ENCODE measurements around the gene AFG3L2. TPM values are rescaled to one million over a fixed set of nuclear protein-coding genes. Genes with fewer than 3 reads are reported as not detected.

The AFG3L2 gene
- total RNA-seq, 1 experiment from 2014 or later = 73.5 TPM

DNA sequence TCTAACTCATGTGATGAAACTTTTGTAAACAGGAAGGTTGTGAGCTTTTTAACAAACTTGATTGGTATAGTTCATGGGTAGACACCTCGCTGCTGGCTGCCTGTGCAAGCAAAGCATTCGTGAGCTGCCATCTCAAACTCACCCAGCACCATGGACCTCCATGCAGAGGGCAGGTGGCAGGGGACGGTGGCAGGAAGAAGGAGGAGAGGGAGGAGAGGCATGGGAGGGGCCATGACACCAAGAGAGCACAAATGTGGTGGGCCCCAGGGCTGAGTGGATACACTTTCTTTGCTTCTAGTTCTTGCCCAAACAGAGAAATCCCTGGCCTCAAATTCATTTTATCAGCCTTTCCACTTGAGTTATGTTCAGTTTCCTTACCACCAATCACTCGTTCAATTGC is 29.1 kb downstream of the AFG3L2 start:
- H3K4me3 Mint-ChIP-seq = no peak overlapping the region
- H3K4me1 Mint-ChIP-seq = no peaks in the 10 kb centered on the region
- H4K20me1 ChIP-seq (ENCODE audit: control insufficient read depth, insufficient read depth, insufficient read length) = no peaks in the 10 kb centered on the region
- no peak overlapping the region for H2BK15ac ChIP-seq (ENCODE audit: low read depth, low read length)
- H2AK5ac ChIP-seq (ENCODE audit: insufficient read length, low read length) = no peak overlapping the region
- H3K27ac Mint-ChIP-seq = peak overlapping the region in 1 of 3 experiments; percentile 78; a peak in 1 of 7 replicates
- H3K23me2 ChIP-seq (ENCODE audit: insufficient read length, low read depth, low read length, poor library complexity, severe bottlenecking) = no peaks in the 10 kb centered on the region
- H2BK12ac ChIP-seq (ENCODE audit: insufficient read length, low read depth, low read length) = no peak overlapping the region
- no peaks in the 10 kb centered on the region for H3K9me3 ChIP-seq (ENCODE audit: control insufficient read depth, low read depth, low read length)
- H3K4me2 ChIP-seq (ENCODE audit: insufficient read depth, insufficient read length, low read length) = no peak overlapping the region
- H3K27me3 ChIP-seq (ENCODE audit: insufficient read depth, low read length) = no peaks in the 10 kb centered on the region
- no peak overlapping the region for H2BK20ac ChIP-seq (ENCODE audit: low read depth, low read length, poor library complexity, severe bottlenecking)
- no peak for DNase-seq
- TF ChIP-seq, protein P1, sequence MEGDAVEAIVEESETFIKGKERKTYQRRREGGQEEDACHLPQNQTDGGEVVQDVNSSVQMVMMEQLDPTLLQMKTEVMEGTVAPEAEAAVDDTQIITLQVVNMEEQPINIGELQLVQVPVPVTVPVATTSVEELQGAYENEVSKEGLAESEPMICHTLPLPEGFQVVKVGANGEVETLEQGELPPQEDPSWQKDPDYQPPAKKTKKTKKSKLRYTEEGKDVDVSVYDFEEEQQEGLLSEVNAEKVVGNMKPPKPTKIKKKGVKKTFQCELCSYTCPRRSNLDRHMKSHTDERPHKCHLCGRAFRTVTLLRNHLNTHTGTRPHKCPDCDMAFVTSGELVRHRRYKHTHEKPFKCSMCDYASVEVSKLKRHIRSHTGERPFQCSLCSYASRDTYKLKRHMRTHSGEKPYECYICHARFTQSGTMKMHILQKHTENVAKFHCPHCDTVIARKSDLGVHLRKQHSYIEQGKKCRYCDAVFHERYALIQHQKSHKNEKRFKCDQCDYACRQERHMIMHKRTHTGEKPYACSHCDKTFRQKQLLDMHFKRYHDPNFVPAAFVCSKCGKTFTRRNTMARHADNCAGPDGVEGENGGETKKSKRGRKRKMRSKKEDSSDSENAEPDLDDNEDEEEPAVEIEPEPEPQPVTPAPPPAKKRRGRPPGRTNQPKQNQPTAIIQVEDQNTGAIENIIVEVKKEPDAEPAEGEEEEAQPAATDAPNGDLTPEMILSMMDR (conservative IDR thresholded peaks at IDR 0.05) = no peak
- no peak overlapping the region for H3K18ac ChIP-seq (ENCODE audit: insufficient read length, low read depth, low read length)
- H2BK120ac ChIP-seq (ENCODE audit: low read depth, low read length, poor library complexity, severe bottlenecking) = no peak overlapping the region
- H4K8ac ChIP-seq (replicated peaks; ENCODE audit: insufficient read length, low read depth, low read length) = no peak overlapping the region
- no peak overlapping the region for H4K91ac ChIP-seq (ENCODE audit: insufficient read length, low read depth, low read length)
- H2AFZ ChIP-seq (ENCODE audit: low read length) = no peak overlapping the region
- peaks cover 41 to 86% (median 75%) of the 10 kb centered on the region in 3 experiments; a peak in 6 of 7 replicates for H3K36me3 Mint-ChIP-seq (ENCODE audit: insufficient read depth in 1 of 3, low read depth in 3 of 3)
- H4K5ac ChIP-seq (ENCODE audit: insufficient read length, low read depth, low read length) = no peak overlapping the region
- no peaks in the 10 kb centered on the region for H3K9me3 Mint-ChIP-seq
- H3K27ac ChIP-seq (ENCODE audit: insufficient read length, low read depth, low read length) = no peak overlapping the region
- no peak overlapping the region for H3K4ac ChIP-seq (ENCODE audit: low read depth, low read length)
- H3K9ac ChIP-seq (ENCODE audit: extremely low read depth, insufficient read length, low read length) = no peak overlapping the region
- no peak overlapping the region for H2BK5ac ChIP-seq (ENCODE audit: insufficient read length, low read length)
- no peaks in the 10 kb centered on the region for H3K79me2 ChIP-seq (ENCODE audit: insufficient read depth, low read length)
- no CpG with 5 or more reads among the region's 4 CpGs for WGBS (ENCODE audit: extremely low coverage, insufficient read length, low lambda C conversion rate)
- H3K79me1 ChIP-seq (ENCODE audit: insufficient read depth, low read depth, low read length, poor library complexity, severe bottlenecking) = no peaks in the 10 kb centered on the region
- H3T11ph ChIP-seq (ENCODE audit: low read length) = no peak overlapping the region
- H3K23ac ChIP-seq (ENCODE audit: insufficient read length, low read depth, low read length) = no peak overlapping the region
- no peaks in the 10 kb centered on the region for H3K4me1 ChIP-seq (ENCODE audit: insufficient read depth, low read length)
- H3K56ac ChIP-seq (ENCODE audit: insufficient read length, low read depth, low read length) = no peak overlapping the region
- no peak overlapping the region for H3K14ac ChIP-seq (ENCODE audit: insufficient read depth, low read length)
- H3K27me3 Mint-ChIP-seq (ENCODE audit: low read depth) = no peaks in the 10 kb centered on the region
